Neural progenitor cell (in vitro differentiated cells): Measurements from ENCODE around the gene DISC1. TPM values are rescaled to one million over a fixed set of nuclear protein-coding genes. Genes with fewer than 3 reads are reported as not detected.

Experiments
- DNase-seq: peaks from one replicate; pipeline ENCODE4 v3.0.0-alpha.2; 2016; ENCODE audit warnings: low spot score
- H2AFZ ChIP-seq: fragments of 200-600 bp; sonication (generic); replicated peaks from 2 replicates; pipeline ENCODE4 v1.6.1; 2016; ENCODE audit warnings: antibody characterized with exemption
- H3F3A ChIP-seq: fragments of 200-600 bp; sonication (generic); 2 replicates; pipeline ENCODE4 v1.6.1; 2016; ENCODE audit warnings: antibody characterized with exemption, low read depth
- H3K27ac ChIP-seq: fragments of 200-600 bp; sonication (generic); 2 replicates; pipeline ENCODE4 v1.5.1; 2016; ENCODE audit warnings: mild to moderate bottlenecking
- H3K27me3 ChIP-seq: fragments of 200-600 bp; sonication (generic); 2 replicates; pipeline ENCODE4 v1.6.1; 2016; ENCODE audit warnings: mild to moderate bottlenecking, moderate library complexity
- H3K36me3 ChIP-seq: fragments of 200-600 bp; sonication (generic); 2 replicates; pipeline ENCODE4 v1.5.1; 2016
- H3K4me1 ChIP-seq: fragments of 200-600 bp; sonication (generic); 2 replicates; pipeline ENCODE4 v1.6.1; 2016; ENCODE audit warnings: mixed run types
- H3K4me2 ChIP-seq: fragments of 200-600 bp; sonication (generic); 2 replicates; pipeline ENCODE4 v1.6.1; 2016
- H3K4me3 ChIP-seq: fragments of 200-600 bp; sonication (generic); 2 replicates; pipeline ENCODE4 v1.5.1; 2016
- H3K79me2 ChIP-seq: fragments of 200-600 bp; sonication (generic); 2 replicates; pipeline ENCODE4 v1.6.1; 2016; ENCODE audit warnings: low read depth
- H3K9ac ChIP-seq: fragments of 200-600 bp; sonication (generic); 2 replicates; pipeline ENCODE4 v1.6.1; 2016
- H3K9me3 ChIP-seq: fragments of 200-600 bp; sonication (generic); 2 replicates; pipeline ENCODE4 v1.5.1; 2016; ENCODE audit warnings: low read depth
- H4K20me1 ChIP-seq: fragments of 200-600 bp; sonication (generic); 2 replicates; pipeline ENCODE4 v1.6.1; 2016; ENCODE audit warnings: low read depth
- H3K27ac Mint-ChIP-seq: 3 replicates; pipeline ENCODE4 v1.8.0; 2021; ENCODE audit warnings: mixed read lengths
- H3K27me3 Mint-ChIP-seq: 2 replicates; pipeline ENCODE4 v1.8.0; 2022; ENCODE audit warnings: low read depth, mild to moderate bottlenecking, inconsistent platforms, moderate library complexity, mixed read lengths; ENCODE audit not compliant: insufficient read depth
- H3K36me3 Mint-ChIP-seq: 3 replicates; pipeline ENCODE4 v1.8.0; 2021; ENCODE audit warnings: mixed read lengths
- H3K4me1 Mint-ChIP-seq: 3 replicates; pipeline ENCODE4 v1.8.0; 2021; ENCODE audit warnings: mixed read lengths
- H3K4me3 Mint-ChIP-seq: 3 replicates; pipeline ENCODE4 v1.8.0; 2021; ENCODE audit warnings: mild to moderate bottlenecking, moderate library complexity, mixed read lengths
- H3K9me3 Mint-ChIP-seq: 3 replicates; pipeline ENCODE4 v1.8.0; 2020; ENCODE audit warnings: mixed read lengths
- EZH2 ChIP-seq: fragments of 200-600 bp; sonication (generic); IDR thresholded peaks from 2 replicates; pipeline ENCODE4 v1.6.1; 2017; ENCODE audit warnings: antibody characterized with exemption, mild to moderate bottlenecking, moderate library complexity
- EZH2phosphoT487 ChIP-seq: fragments of 200-600 bp; sonication (generic); IDR thresholded peaks from 2 replicates; pipeline ENCODE4 v1.6.1; 2017; ENCODE audit warnings: antibody characterized with exemption
- total RNA-seq: library from RNA; depleted of rRNA; stranded (reverse); fragments of >200 nt; gene quantifications from 2 replicates; pipeline ENCODE4 v1.2.3, GENCODE V29; 2015; ENCODE audit warnings: low replicate concordance
- TF ChIP-seq, protein P1 (sequence below): fragments of 200-600 bp; sonication (generic); IDR thresholded peaks from 2 replicates; pipeline ENCODE4 v1.5.1; 2017; ENCODE audit warnings: antibody characterized with exemption, mild to moderate bottlenecking

The DISC1 gene
- total RNA-seq, 1 donor from 2014 or later, result 1.8 TPM

DNA sequence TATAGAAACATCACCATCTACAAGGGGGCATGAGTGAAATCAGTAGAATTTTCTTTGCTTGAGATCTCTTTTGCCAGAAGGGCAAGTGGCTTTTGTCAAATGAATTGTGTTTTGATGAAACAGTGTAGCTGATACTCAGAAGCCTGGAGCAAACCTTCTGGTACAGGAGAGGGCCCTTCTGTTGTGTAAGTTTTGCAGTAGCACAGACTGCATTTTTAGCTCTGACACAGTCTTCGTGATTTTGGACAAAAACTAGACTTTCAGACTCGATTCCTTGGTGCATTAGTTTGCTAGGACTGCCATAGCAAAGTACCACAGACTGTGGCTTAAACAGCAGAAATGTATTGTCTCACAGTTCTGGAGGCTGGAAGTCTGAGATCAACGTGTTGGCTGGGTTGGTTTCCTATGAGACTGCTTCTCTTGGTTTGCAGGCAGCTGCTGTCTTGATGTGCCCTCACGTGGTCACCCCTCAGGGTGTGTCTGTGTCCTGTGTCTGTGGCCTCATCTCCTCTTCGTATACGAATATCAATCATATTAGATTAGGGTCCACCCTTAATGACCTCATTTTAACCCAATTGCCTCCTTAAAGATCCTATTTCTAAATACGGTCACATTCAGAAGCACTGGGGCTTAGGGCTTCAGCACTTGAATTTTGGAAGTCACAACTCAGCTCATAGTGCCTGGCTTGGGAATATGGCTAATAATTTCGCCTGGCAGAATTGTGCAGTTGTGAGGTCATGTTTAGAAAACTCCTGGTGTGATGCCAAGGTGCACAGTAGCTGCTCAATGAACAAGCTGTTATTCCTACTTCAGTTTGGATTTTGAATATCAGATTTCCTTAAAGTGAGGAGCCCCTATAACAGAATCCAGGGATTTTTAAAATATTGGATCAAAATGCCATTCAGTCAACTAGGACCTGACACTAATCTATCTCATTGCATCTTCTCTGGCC, 21.2 kb upstream of the DISC1 start:
- H3K4me2 ChIP-seq, result no peak overlapping the region
- H4K20me1 ChIP-seq, result no peaks in the 10 kb centered on the region
- H3F3A ChIP-seq, result no peaks in the 10 kb centered on the region
- no peaks in the 10 kb centered on the region for H3K36me3 Mint-ChIP-seq
- H2AFZ ChIP-seq, result no peak overlapping the region
- DNase-seq, result no peak
- peaks cover 3% of the 10 kb centered on the region for H3K9me3 Mint-ChIP-seq
- no peaks in the 10 kb centered on the region for H3K27me3 Mint-ChIP-seq
- no peak overlapping the region for H3K4me3 ChIP-seq
- no peaks in the 10 kb centered on the region for H3K36me3 ChIP-seq
- H3K4me1 Mint-ChIP-seq, result peaks cover 5% of the 10 kb centered on the region
- no peak overlapping the region for H3K4me3 Mint-ChIP-seq
- no peaks in the 10 kb centered on the region for H3K79me2 ChIP-seq
- no peak overlapping the region for H3K27ac Mint-ChIP-seq
- H3K9ac ChIP-seq, result no peak overlapping the region
- H3K27me3 ChIP-seq, result peaks cover 21% of the 10 kb centered on the region
- TF ChIP-seq EZH2 (no peak), EZH2phosphoT487 (no peak)
- TF ChIP-seq, protein P1, sequence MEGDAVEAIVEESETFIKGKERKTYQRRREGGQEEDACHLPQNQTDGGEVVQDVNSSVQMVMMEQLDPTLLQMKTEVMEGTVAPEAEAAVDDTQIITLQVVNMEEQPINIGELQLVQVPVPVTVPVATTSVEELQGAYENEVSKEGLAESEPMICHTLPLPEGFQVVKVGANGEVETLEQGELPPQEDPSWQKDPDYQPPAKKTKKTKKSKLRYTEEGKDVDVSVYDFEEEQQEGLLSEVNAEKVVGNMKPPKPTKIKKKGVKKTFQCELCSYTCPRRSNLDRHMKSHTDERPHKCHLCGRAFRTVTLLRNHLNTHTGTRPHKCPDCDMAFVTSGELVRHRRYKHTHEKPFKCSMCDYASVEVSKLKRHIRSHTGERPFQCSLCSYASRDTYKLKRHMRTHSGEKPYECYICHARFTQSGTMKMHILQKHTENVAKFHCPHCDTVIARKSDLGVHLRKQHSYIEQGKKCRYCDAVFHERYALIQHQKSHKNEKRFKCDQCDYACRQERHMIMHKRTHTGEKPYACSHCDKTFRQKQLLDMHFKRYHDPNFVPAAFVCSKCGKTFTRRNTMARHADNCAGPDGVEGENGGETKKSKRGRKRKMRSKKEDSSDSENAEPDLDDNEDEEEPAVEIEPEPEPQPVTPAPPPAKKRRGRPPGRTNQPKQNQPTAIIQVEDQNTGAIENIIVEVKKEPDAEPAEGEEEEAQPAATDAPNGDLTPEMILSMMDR, result no peak
- H3K27ac ChIP-seq, result no peak overlapping the region
- no peaks in the 10 kb centered on the region for H3K9me3 ChIP-seq
- H3K4me1 ChIP-seq, result no peaks in the 10 kb centered on the region

GRCh38 chr1:231606712-231607111, 19.9 kb upstream of the DISC1 start:
- Histone ChIP-seq H2AFZ (no peak overlapping the region), H3K36me3 (no peaks in the 10 kb centered on the region), H3F3A (no peaks in the 10 kb centered on the region), H3K27ac (no peak overlapping the region), H3K27me3 (peaks cover 33% of the 10 kb centered on the region), H3K9me3 (no peaks in the 10 kb centered on the region), H3K79me2 (no peaks in the 10 kb centered on the region), H3K4me2 (no peak overlapping the region), H3K4me3 (no peak overlapping the region), H4K20me1 (no peaks in the 10 kb centered on the region), H3K4me1 (no peaks in the 10 kb centered on the region), H3K9ac (no peak overlapping the region)
- no peak overlapping the region for H3K27ac Mint-ChIP-seq
- no peak for DNase-seq
- no peak overlapping the region for H3K4me3 Mint-ChIP-seq
- TF ChIP-seq EZH2phosphoT487, result no peak
- TF ChIP-seq EZH2, result no peak
- TF ChIP-seq, protein P1, result no peak
- H3K36me3 Mint-ChIP-seq, result no peaks in the 10 kb centered on the region
- H3K4me1 Mint-ChIP-seq, result peaks cover 5% of the 10 kb centered on the region
- no peaks in the 10 kb centered on the region for H3K27me3 Mint-ChIP-seq
- peaks cover 6% of the 10 kb centered on the region for H3K9me3 Mint-ChIP-seq

DNA sequence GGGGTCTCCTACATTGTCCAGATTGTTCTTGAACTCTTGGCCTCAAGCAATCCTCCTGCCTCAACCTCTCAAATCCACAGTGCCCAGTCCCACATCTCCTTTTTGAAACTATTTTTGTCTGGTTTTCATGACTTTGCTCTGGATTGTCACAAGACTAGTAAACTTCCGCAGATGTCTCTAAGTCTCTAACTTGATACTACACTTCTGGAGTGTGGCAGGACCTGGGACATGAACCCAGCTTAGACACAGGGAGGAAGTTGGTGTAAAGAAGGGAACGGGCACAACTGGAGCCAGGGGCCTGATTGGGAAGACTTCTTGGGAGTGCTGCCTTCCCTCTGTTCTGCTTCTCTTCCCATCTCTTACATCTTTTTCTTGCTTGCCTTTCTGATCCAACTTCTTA, 16.2 kb upstream of the DISC1 start:
- H3K9ac ChIP-seq, result no peak overlapping the region
- no peaks in the 10 kb centered on the region for H3K27me3 Mint-ChIP-seq

More for the DNA sequence above, 16.2 kb upstream of the DISC1 start:
- Mint-ChIP-seq H3K36me3 (no peaks in the 10 kb centered on the region), H3K27ac (no peak overlapping the region), H3K4me1 (no peaks in the 10 kb centered on the region), H3K4me3 (no peak overlapping the region), H3K9me3 (peaks cover 6% of the 10 kb centered on the region)
- Histone ChIP-seq H3F3A (no peaks in the 10 kb centered on the region), H2AFZ (no peak overlapping the region), H3K4me2 (no peak overlapping the region), H3K9me3 (no peaks in the 10 kb centered on the region), H3K27ac (no peak overlapping the region), H3K27me3 (peaks cover 46% of the 10 kb centered on the region), H3K4me3 (no peak overlapping the region), H3K79me2 (no peaks in the 10 kb centered on the region), H3K4me1 (no peaks in the 10 kb centered on the region), H4K20me1 (no peaks in the 10 kb centered on the region), H3K36me3 (no peaks in the 10 kb centered on the region)
- TF ChIP-seq EZH2 (no peak), EZH2phosphoT487 (no peak)
- TF ChIP-seq, protein P1, result no peak
- DNase-seq, result no peak
